ENCODE data around the gene GRAMD1B. TPM values are rescaled to one million over a fixed set of nuclear protein-coding genes. Genes with fewer than 3 reads are reported as not detected.

Gene GRAMD1B
- 62.5 TPM for total RNA-seq

DNA sequence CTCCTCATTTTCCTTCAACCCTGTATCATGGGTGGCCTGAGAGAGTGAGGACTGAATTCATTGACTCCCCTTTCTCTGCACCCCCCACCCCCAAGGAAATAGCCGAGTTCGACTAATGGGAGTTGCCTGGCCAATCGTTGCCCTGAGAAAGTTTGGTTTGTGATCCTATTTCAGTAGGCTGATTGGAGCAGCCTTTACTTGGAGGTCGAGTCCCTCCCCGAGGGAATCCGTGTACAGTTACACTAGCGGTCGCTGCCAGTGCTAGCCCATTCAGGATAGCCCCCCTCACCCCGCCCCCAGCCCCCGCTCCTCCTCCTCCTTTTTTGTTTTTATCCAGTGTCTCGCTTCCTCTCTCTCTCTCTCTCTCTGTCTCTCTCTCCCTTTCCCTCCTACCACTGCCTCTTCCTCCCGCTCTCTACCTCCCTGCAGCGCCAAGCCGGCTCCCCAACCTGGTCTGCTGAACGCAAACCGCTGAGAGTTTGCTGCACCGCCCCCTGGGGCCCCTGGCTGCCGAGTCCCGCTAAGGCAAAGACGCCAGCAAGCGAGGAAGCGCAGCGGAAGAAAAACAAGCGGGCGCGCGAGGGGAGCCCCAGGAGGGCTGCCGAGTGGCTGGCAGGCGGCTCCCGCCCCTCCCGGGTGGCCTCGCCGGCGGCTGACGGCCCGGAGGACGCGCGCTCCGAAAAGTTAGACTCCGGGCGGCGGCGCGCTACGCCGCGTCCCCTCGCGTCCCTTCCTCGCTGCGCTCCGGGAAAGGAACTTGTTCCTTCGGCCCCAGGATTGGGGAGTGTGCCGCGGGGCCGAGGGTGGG is at the start of gene GRAMD1B:
Gene GRAMD1B (plus strand): TSS at position 357 of the 808 bp plus-strand sequence. CDS start 524 bp downstream, outside the sequence.

DNA sequence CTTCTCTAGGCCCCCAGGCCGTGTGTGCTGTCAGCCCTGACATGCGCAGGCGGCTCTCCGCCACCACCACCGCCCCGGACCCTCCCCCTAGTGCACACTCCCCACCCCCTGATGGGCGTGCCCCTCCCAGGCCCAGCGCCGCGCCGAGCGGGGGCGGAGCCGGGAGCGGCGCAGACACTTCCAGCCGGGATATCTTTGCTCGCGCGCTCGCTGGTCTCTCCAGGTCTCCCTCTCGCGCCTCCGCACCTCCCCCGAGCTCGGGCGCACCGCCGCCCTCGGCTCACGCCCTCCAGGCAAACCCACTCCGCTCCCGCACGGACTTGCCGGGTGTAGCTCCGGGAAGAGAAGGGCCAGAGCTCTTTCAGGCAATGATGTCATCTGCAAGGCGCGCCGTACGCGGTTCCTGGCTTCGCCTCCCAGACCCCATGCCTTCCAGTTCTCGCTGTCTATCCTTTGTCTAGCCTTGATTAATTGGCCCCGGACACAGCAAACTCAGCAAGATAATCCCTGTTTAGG is 224.6 kb downstream of the GRAMD1B start, which contains the start of gene SCN3B:
Gene SCN3B (minus strand): TSS at position 59 of the 516 bp plus-strand sequence. CDS start 823 bp downstream, outside the sequence.

Small RNA genes lying within 50 kb of the gene (small RNA-seq; reads per million reads assigned to genes)
- gene MIR4493 = not detected

Other genes with a start within 250 kb of the GRAMD1B start
- 42.0 TPM for gene CLMP, start 235.0 kb upstream of the GRAMD1B start, total RNA-seq
- gene SCN3B, start 224.4 kb downstream of the GRAMD1B start, total RNA-seq = 120 TPM

Measured in diencephalon (tissue), 1 donor.